SIG-M5 treated with dmso at 0.1 percent for 504 hours (cell line): ENCODE data around the gene SLC24A3.
A peak's percentile ranks its signal among the peaks of the same experiment; 100 is the strongest.

ENCODE experiments used
- DNase-seq: peaks from one replicate; lab custom pipeline; 2025; ENCODE audit not compliant: unreplicated experiment; lab: John Stamatoyannopoulos, UW

Gene SLC24A3

DNA sequence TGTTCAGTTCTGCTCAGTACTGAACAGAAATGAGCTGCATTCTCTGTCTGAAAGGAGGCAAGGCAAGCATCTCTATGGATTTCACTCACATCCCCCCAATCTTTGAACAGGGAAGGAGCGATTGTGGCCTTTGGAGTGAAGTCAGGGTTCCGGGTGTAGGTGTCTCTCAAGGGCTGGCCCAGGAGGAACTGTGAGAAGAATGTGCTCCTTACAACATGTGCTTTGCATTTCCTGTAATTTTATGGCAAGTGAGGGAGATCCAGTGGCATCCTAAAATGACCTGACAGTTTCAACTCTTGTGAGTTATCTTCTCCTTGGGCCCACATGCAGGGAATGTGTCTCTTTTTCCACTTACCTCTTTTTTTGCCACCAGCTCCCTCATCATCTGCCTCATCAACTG is 482.6 kb downstream of the SLC24A3 start:
- DNase-seq: no peak

DNA sequence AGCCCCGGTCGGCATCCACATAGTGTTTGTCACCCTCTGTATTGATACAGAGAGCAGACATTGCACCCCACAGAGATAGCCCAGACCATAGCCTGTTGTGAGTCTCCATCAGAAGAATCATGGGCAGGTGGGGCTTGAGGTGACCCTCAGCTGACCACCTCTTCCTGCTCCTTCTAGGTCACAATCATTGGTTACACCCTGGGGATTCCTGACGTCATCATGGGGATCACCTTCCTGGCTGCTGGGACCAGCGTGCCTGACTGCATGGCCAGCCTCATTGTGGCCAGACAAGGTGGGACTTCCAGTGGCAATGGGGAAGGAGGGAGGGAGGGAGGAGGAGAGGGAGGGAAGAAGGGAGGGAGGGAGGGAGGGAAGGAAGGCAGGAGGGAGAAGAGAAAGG is 484.2 kb downstream of the SLC24A3 start:
- DNase-seq: no peak

DNA sequence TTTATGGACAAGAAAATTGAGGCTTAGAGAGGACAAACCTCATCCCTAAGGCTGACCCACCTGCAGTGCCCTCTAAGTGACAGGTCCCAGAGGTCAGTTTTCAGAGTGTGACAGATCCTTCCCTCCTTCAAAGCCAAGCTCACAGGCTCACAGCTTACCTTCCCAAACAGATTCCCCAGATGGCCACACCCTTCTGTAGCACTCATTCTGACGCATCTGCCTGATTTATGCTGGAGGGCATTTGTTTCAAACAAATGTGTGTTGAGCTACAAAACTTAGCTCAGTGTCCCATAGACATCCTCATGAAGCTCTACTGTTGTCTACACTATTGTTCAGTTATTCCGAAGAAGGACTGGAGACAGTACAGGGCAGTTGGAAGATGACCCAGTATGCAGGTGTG is 485.0 kb downstream of the SLC24A3 start:
- DNase-seq: no peak

- DNase-seq: no peak
Measured at GRCh38 chr20:19699180-19699971, 486.9 kb downstream of the SLC24A3 start.

- peak; percentile 49 for DNase-seq
Measured at GRCh38 chr20:19701429-19701828, 489.0 kb downstream of the SLC24A3 start.

GRCh38 chr20:19706463-19706862 is 494.0 kb downstream of the SLC24A3 start:
- peak; percentile 86 for DNase-seq

DNA sequence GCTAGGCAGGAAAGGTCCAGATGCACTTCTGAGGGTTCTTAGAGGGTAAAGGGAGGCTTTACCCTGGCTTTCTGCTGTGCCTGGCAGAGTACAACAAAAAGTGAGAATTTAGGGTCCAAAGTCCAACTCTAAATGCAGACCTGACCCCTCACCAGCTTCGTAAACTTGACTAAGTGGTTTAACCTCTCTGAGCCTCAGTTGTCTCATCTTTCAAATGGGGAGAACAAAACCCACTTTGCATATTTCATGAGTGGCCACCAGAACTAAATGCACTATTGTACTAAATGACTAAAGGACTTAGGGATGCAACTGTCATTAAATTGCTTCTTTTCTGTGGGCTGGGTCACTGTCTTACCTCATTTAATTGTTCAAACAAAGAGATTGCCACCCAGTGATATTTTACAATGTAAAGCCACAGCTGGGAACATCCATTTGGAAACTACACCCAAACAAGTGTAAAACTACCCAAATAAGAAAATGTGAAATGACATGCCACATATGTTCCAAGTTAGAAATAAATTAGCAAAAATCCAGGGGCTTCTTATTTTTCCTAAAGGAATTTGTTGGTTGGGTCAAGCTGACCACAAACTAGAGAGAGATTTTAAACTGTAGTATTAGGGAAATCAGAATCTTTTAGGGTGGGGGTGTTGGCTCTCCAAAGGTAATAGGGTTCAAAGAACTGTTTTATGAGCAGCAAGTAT is 497.3 kb downstream of the SLC24A3 start:
- DNase-seq: no peak

DNA sequence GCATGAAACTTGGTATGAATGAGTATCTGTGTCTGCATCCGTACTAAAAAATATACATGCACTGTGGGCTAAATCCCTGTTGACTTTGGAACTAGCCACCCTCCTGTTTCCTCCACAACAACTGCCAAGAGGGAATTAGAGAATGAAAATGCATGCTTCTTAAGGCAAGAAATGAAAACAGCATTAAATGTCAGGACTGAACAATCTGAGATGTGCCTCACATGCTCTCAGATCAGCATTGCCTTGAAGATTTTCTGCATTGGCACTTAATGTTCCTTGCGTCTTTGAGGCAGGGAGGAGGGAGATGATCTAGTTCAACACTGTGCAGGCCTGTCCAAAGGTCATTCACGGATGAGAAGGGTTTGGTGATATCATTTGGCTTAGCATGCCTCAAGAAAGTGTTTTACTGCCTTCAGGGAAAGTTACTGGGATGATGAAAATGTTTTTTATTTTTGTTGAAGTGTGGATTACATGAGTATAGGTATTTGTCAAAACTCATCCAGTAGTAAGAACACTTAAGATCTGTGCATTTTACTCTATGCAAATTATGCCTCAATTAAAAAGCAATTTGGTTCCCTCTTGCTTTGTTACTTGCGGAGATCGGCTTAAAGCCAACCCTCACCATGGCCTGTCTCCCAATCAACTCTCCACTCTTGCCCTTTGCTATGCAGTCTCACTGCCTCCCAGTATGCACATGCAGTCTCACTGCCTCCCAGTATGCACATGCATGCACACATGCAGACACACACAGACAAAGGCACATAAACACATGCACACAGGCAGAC is 498.1 kb downstream of the SLC24A3 start:
- no peak for DNase-seq

DNA sequence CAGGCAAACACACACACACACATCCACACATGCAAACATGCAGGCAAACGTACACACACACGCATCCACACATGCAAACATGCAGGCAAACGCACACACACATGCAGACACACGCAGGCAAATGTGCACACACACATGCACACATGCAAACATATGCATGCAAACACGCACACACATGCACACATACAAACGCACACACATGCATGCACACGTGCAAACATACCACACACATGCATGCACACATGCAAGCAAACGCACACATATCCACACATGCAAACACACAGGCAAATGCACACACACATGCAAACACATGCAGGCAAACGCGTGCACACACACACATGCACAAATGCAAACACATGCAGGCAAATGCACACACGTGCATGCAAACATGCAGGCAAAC is 498.7 kb downstream of the SLC24A3 start:
- DNase-seq: no peak

GRCh38 chr20:19712721-19713260 is 500.3 kb downstream of the SLC24A3 start:
- no peak for DNase-seq

- no peak for DNase-seq
Measured at GRCh38 chr20:19713822-19714578, 501.6 kb downstream of the SLC24A3 start.

- no peak for DNase-seq
Measured at GRCh38 chr20:19714579-19714840, 502.1 kb downstream of the SLC24A3 start.

DNA sequence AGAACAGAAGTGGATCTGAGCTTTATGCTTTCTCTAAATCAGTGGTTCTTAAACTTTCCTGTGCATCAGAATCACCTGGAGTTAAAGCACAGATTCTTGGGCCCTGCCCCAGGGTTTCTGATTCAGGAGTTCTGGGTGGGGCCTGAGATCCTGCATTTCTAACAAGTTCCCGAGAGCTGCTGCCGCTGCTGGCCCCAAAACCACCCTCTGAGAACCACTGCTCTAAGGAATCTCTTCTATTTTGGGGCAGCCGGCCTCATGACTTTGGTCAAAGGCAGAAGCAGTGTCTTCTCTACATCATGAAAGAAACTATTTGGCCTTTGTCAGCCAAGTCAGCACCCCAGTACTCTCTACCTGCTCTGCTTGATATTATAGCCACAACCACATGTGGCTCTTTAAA is 503.5 kb downstream of the SLC24A3 start:
- DNase-seq: no peak

DNA sequence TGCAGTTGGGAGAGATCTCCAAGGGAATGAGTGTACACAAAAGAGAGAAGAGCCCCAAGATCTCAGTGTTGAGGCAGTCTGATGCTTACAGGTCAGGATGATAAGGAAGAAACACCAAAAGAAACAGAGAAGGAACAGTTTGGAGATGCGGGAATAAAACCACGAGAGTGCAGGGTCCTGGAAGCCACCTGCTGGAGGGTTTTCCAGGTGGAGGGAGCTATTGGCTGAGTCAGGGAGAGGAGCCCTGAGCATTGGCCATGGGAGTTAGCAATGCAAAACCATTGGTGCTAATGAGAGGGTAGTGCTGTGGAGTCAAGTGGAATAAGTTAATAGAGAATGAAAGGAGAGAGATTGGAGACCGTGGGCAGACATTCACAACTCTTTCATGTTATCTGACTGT is 506.4 kb downstream of the SLC24A3 start:
- no peak for DNase-seq

DNA sequence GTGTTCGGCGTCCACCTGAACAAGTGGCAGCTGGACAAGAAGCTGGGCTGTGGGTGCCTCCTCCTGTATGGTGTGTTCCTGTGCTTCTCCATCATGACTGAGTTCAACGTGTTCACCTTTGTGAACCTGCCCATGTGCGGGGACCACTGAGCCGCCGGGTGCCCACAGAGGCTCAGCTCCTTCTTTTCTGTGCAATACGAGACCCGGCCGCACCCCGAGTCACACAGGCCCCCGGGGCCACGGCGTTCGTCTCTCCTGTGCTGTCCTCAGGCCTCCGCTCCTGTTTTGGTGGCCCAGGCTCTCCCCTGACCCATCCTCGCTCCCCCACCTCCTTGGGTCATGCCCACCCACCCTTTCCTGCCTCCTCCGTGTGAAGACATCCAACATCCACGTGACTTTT is 508.5 kb downstream of the SLC24A3 start:
- no peak for DNase-seq

DNA sequence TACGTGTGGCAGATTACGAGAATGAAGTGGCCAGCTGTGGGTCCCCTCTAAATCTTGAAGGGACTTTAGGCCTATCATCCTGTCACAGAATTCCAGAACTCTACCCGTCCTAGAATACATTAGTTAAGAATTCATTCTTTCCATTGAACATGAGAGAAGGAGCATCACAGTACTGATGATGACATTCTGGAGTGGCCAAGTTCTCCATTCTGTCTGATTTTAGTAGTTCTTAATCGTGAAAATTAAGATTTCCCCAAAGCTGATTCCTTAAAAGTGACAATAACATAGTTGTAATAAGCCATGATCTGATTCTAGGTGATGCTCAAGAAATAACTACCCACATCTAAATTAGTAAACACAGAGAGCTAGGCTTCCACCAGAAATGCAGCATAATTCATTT is 510.6 kb downstream of the SLC24A3 start:
- no peak for DNase-seq

DNA sequence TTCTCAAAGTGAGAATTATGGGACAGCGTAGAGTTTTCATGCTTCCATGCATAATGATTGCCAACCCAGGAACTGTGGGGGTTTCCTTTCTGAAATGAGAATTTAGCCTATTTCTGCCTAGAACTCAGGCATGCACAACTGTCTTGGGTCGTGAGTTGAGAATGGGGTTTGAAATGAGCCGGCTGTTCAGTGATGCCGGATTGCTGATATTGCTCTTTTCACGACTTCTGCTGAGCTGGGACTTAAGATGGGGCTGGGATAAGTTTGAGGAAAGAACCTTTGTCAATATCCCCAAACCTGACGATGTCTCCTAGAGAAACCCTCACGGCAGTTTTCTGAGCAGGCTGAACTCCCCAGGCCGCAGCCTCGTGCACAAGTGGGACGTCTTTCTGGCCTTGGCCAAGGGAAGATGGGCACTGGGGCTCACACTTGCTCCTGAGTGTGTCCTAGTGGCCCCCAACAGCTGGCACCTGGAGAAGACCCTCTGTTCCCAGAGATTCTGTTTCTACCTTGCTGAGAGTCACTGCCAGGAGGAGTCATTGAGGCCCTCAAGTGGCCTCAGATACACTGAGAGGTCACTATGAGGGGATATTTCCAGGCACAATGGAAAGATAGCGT is 511.5 kb downstream of the SLC24A3 start:
- DNase-seq: no peak

DNA sequence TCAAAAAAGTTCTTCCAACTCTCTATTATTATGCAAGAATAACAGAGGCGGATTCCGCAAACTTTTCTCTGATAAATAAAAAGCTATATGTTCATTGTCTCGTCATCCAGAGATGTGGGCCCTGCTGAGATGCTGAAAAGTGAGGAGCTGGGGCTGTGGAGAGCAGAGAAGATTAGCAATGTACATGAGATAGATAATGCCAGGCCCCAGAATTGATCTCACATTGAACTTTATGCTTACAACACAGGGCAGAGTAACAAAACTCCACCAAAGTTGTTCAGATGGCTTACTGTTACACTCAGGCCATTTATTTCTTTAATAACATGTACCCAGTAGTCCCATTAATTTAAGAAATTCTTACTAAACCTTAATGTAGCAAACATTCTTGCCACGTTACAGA is 512.9 kb downstream of the SLC24A3 start:
- DNase-seq: no peak

- no peak for DNase-seq
Measured at GRCh38 chr20:19725814-19726525, 513.5 kb downstream of the SLC24A3 start.

GRCh38 chr20:19727251-19727847 is 514.9 kb downstream of the SLC24A3 start:
- no peak for DNase-seq
